OCI-LY7 (cell line): Measurements from ENCODE around the gene VEGFB. TPM values are rescaled to one million over a fixed set of nuclear protein-coding genes. Genes with fewer than 3 reads are reported as not detected.

Experiments
- BruUV-seq: library from RNA; stranded (reverse); fragments of 400-500 nt; replicated peaks from 2 replicates; lab custom pipeline; 2021; lab: Mats Ljungman, UMichigan
- CTCF ChIA-PET: fragments of 300-600 bp; sonication (Branson Sonifier 250); formaldehyde crosslinking; loops from one replicate; lab custom pipeline; 2022; ENCODE audit warnings: antibody characterized with exemption; ENCODE audit not compliant: unreplicated experiment; lab: Charles Lee
- POLR2A ChIA-PET: fragments of 300-600 bp; sonication (Branson Sonifier 250); formaldehyde crosslinking; loops from one replicate; lab custom pipeline; 2022; ENCODE audit warnings: antibody characterized with exemption; lab: Charles Lee
- DNase-seq: peaks from one replicate; pipeline ENCODE4 v3.0.0-alpha.2; 2015; ENCODE audit warnings: low spot score
- H2AFZ ChIP-seq: fragments of 200-600 bp; sonication (generic), shearing (Covaris generic); 2 replicates; pipeline ENCODE4 v1.6.1; 2014; ENCODE audit warnings: mild to moderate bottlenecking, antibody characterized with exemption, low read length, moderate library complexity
- H3K27ac ChIP-seq: fragments of 200-600 bp; sonication (generic); 2 replicates; pipeline ENCODE4 v1.5.1; 2014; ENCODE audit warnings: mixed run types, low read depth, mild to moderate bottlenecking, moderate library complexity, low read length, inconsistent platforms; ENCODE audit not compliant: poor library complexity, severe bottlenecking
- H3K36me3 ChIP-seq: fragments of 200-600 bp; sonication (generic); 2 replicates; pipeline ENCODE4 v1.6.1; 2014; ENCODE audit warnings: mild to moderate bottlenecking, antibody characterized with exemption, low read length, moderate library complexity, mixed read lengths; ENCODE audit not compliant: insufficient read depth
- H3K4me1 ChIP-seq: fragments of 200-600 bp; sonication (generic); 2 replicates; pipeline ENCODE4 v1.5.1; 2014; ENCODE audit warnings: mild to moderate bottlenecking, low read length; ENCODE audit not compliant: insufficient read depth, poor library complexity, severe bottlenecking
- H3K4me2 ChIP-seq: fragments of 200-600 bp; sonication (generic); 2 replicates; pipeline ENCODE4 v1.6.1; 2014; ENCODE audit warnings: mild to moderate bottlenecking, low read length
- H3K4me3 ChIP-seq: fragments of 200-600 bp; sonication (generic); 2 replicates; pipeline ENCODE4 v1.5.1; 2014; ENCODE audit warnings: mild to moderate bottlenecking, low read depth, low read length; ENCODE audit not compliant: poor library complexity, severe bottlenecking
- H3K79me2 ChIP-seq: fragments of 200-600 bp; sonication (generic); 2 replicates; pipeline ENCODE4 v1.6.1; 2016; ENCODE audit warnings: low read depth, mild to moderate bottlenecking, low read length, moderate library complexity, mixed read lengths; ENCODE audit not compliant: insufficient read depth
- H3K9me2 ChIP-seq: fragments of 200-600 bp; sonication (generic); 2 replicates; pipeline ENCODE4 v1.6.1; 2016; ENCODE audit warnings: mild to moderate bottlenecking, low read length, mixed read lengths; ENCODE audit not compliant: insufficient read depth
- H3K9me3 ChIP-seq: fragments of 200-600 bp; sonication (generic); 2 replicates; pipeline ENCODE4 v1.6.1; 2014; ENCODE audit warnings: mild to moderate bottlenecking, mixed run types, low read length, mixed read lengths
- H4K20me1 ChIP-seq: fragments of 200-600 bp; sonication (generic); 2 replicates; pipeline ENCODE4 v1.6.1; 2014; ENCODE audit warnings: mild to moderate bottlenecking, antibody characterized with exemption, low read length, moderate library complexity, mixed read lengths; ENCODE audit not compliant: insufficient read depth
- CTCF ChIP-seq: fragments of 200-600 bp; sonication (generic); conservative IDR thresholded peaks from 2 replicates; pipeline ENCODE4 v1.5.1; 2014; ENCODE audit warnings: mild to moderate bottlenecking, antibody characterized with exemption, low read length, moderate library complexity, mixed read lengths
- EZH2phosphoT487 ChIP-seq: fragments of 200-600 bp; sonication (generic); IDR thresholded peaks from 2 replicates; pipeline ENCODE4 v1.6.1; 2018; ENCODE audit warnings: low read depth, borderline replicate concordance, mild to moderate bottlenecking, mixed run types, antibody characterized with exemption, low read length, moderate library complexity, mixed read lengths
- intact Hi-C: fragments of 100-400 bp; cut with micrococcal nuclease; formaldehyde crosslinking; loops from one replicate; pipeline ENCODE4 v1.10.0; 2022; ENCODE audit not compliant: unreplicated experiment
- total RNA-seq, 2 experiments: library from RNA; depleted of rRNA in 1 of 2; stranded (reverse); fragments of >200 nt in 1 of 2; shearing (Covaris generic) in 1 of 2; gene quantifications; 2 replicates each; pipeline ENCODE4 v1.2.3, GENCODE V29; 2014 to 2022

VEGFB gene
- total RNA-seq, 2 experiments from 2014 or later, result 35.3 to 59.6 TPM

GRCh38 chr11:64259533-64260067 lies 25.2 kb downstream of the VEGFB start:
- Histone ChIP-seq H3K27ac (no peak overlapping the region), H3K36me3 (no peaks in the 10 kb centered on the region), H3K4me3 (no peak overlapping the region), H3K4me1 (no peaks in the 10 kb centered on the region), H3K9me3 (no peaks in the 10 kb centered on the region), H4K20me1 (no peaks in the 10 kb centered on the region), H3K9me2 (no peaks in the 10 kb centered on the region), H2AFZ (no peak overlapping the region), H3K4me2 (no peak overlapping the region), H3K79me2 (no peaks in the 10 kb centered on the region)
- TF ChIP-seq EZH2phosphoT487 (no peak), CTCF (no peak)
- no TSS peak for BruUV-seq
- CTCF ChIA-PET, result no interaction called here
- POLR2A ChIA-PET, result no interaction called here
- intact Hi-C loops, result no loop called here
- DNase-seq, result no peak

- no peak overlapping the region for H2AFZ ChIP-seq
- no peaks in the 10 kb centered on the region for H4K20me1 ChIP-seq
- H3K79me2 ChIP-seq, result no peaks in the 10 kb centered on the region
- no peaks in the 10 kb centered on the region for H3K9me3 ChIP-seq
- TF ChIP-seq EZH2phosphoT487, result no peak
- no peak for TF ChIP-seq CTCF
- DNase-seq, result no peak
- POLR2A ChIA-PET, result interaction anchor here (0.6 kb wide), 1 partner anchor 67 kb away, joined by 5 read pairs; no protein-coding TSS in a partner anchor
- H3K4me1 ChIP-seq, result peaks cover under 1% of the 10 kb centered on the region
- no peaks in the 10 kb centered on the region for H3K9me2 ChIP-seq
- H3K4me2 ChIP-seq, result no peak overlapping the region
- no peak overlapping the region for H3K27ac ChIP-seq
- no peak overlapping the region for H3K4me3 ChIP-seq
- no peaks in the 10 kb centered on the region for H3K36me3 ChIP-seq
- BruUV-seq, result no TSS peak
- CTCF ChIA-PET, result no interaction called here
- intact Hi-C loops, result no loop called here
These were observed 25.8 kb downstream of the VEGFB start for GRCh38 chr11:64260147-64260708.

- TF ChIP-seq EZH2phosphoT487, result no peak
- no peak for TF ChIP-seq CTCF
- Histone ChIP-seq H3K4me2 (no peak overlapping the region), H3K36me3 (no peaks in the 10 kb centered on the region), H3K4me3 (no peak overlapping the region), H3K27ac (no peak overlapping the region), H2AFZ (no peak overlapping the region), H4K20me1 (no peaks in the 10 kb centered on the region), H3K4me1 (peaks cover 6% of the 10 kb centered on the region), H3K79me2 (no peaks in the 10 kb centered on the region), H3K9me3 (no peaks in the 10 kb centered on the region), H3K9me2 (no peaks in the 10 kb centered on the region)
- DNase-seq, result no peak
- intact Hi-C loops, result no loop called here
- CTCF ChIA-PET, result no interaction called here
- POLR2A ChIA-PET, result no interaction called here
- no TSS peak for BruUV-seq
These were observed 27.2 kb downstream of the VEGFB start for GRCh38 chr11:64261556-64262080.
